ENCODE data around the gene FEN1. TPM values are rescaled to one million over a fixed set of nuclear protein-coding genes. Genes with fewer than 3 reads are reported as not detected.

Gene FEN1
- total and polyA plus RNA-seq, 2 of the 13 experiments (the other 11 are each of a cell fraction or from before 2014, with no cell fraction given), result 12.4 to 102 TPM

DNA sequence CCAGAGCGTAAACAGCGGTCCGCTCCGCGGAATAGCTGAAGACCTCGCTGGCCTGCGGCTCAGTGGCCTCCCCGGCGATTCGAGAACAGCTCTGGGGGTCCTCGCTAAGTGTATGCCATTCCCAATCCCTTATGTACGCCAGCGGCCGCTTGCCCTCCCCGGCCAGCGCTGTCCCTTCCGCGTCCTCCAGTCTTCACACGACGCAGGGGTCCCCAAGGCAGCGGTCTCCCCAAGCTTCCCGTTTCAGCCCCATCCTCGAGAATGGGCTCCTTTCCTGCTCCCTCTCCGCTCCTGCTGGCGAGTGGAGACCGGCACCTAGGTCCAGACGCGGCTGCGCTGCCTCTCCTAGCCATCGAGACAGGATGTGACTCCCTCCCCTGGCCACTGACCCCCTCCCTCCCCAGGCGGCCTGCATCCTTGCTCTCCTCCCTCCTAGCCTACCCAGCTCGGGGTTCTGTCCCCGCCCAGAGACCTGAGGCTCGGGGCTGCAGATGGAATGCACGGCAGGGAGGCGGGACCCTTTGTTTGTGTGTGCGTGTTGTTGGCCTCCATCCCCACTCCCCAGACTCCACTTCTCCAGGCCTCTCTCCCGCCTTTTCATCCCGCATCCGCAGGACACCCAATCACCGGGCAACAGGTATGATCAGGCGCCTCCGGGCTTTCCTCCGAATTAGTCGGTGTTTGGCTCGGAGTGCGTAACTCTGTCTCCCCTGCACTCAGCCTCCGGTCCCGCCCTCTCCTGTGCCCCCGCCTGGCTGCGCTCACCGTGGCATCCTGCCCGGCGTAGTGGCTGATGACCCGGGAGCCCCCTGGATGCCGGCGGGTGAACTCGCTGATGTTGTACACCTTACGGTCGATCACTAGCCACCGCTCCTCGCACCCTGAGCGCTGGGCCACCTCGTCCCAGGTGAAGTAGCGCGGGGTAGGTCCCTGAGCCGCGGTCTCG, 23.4 kb downstream of the FEN1 start (continued):
- TF ChIP-seq FOXK1 (CRISPR knock-in tag; IDR thresholded peaks at IDR 0.05; ENCODE audit: borderline replicate concordance, low read depth) (no peak), ZBTB42 (CRISPR knock-in tag; IDR thresholded peaks at IDR 0.05) (no peak), MIXL1 (CRISPR knock-in tag; IDR thresholded peaks at IDR 0.05) (no peak), ZNF83 (CRISPR knock-in tag; IDR thresholded peaks at IDR 0.05; ENCODE audit: borderline replicate concordance) (no peak), ARHGAP35 (CRISPR knock-in tag; IDR thresholded peaks at IDR 0.05; ENCODE audit: borderline replicate concordance) (no peak), ZNF792 (CRISPR knock-in tag; IDR thresholded peaks at IDR 0.05) (no peak), POLR2A (IDR thresholded peaks at IDR 0.05; ENCODE audit: insufficient read depth in 1 of 2, low read depth in 2 of 2, low read length in 2 of 2) (peak in 1 of 2 experiments; percentile 46; a peak in 2 of 4 replicates), ZNF101 (CRISPR knock-in tag; IDR thresholded peaks at IDR 0.05; ENCODE audit: borderline replicate concordance, low read depth) (no peak)
- TF ChIP-seq, protein P1, sequence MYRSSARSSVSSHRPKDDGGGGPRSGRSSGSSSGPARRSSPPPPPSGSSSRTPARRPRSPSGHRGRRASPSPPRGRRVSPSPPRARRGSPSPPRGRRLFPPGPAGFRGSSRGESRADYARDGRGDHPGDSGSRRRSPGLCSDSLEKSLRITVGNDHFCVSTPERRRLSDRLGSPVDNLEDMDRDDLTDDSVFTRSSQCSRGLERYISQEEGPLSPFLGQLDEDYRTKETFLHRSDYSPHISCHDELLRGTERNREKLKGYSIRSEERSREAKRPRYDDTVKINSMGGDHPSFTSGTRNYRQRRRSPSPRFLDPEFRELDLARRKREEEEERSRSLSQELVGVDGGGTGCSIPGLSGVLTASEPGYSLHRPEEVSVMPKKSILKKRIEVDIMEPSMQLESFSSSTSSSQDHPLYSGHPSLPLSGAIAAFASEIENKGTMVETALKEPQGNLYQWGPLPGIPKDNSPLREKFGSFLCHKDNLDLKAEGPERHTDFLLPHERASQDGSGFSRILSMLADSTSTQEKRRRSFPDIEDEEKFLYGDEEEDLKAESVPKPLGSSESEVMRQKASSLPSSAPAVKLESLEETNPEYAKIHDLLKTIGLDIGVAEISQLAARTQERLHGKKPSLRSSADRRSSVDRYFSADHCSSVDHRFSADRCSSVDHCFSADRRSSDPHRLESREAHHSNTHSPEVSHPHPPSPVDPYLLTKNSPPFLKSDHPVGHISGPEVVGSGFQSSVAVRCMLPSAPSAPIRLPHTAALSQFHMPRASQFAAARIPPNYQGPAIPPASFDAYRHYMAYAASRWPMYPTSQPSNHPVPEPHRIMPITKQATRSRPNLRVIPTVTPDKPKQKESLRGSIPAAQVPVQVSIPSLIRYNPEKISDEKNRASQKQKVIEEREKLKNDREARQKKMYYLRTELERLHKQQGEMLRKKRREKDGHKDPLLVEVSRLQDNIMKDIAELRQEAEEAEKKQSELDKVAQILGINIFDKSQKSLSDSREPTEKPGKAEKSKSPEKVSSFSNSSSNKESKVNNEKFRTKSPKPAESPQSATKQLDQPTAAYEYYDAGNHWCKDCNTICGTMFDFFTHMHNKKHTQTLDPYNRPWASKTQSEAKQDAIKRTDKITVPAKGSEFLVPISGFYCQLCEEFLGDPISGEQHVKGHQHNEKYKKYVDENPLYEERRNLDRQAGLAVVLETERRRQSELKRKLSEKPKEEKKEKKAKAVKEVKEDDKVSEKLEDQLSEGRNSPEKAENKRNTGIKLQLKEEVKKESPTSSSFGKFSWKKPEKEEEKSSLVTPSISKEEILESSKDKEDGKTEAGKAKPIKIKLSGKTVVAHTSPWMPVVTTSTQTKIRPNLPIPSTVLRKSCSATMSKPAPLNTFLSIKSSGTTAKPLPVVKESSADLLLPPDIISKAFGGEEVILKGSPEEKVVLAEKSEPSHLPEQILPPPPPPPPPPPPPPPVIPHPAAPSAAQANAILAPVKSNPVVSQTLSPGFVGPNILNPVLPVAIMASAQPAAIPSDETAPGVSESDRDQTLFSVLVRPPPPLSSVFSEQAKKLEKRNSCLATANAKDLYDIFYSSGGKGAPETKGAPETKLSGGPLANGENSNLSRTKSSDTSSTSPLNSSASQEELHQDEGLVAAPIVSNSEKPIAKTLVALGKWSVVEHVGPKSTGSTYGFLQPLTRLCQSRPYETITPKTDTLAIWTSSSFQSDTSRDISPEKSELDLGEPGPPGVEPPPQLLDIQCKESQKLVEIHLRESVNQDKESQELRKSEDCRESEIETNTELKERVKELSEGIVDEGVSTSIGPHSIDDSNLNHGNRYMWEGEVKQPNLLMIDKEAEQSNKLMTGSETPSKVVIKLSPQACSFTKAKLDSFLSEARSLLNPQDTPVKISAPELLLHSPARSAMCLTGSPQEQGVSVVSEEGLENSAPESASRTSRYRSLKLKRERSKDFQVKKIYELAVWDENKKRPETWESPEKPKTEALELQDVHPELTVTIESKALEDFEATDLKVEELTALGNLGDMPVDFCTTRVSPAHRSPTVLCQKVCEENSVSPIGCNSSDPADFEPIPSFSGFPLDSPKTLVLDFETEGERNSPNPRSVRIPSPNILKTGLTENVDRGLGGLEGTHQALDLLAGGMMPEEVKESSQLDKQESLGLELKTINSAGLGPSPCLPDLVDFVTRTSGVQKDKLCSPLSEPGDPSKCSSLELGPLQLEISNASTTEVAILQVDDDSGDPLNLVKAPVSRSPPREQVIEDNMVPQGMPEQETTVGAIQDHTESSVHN (CRISPR knock-in tag; IDR thresholded peaks at IDR 0.05), result no peak
- TF ChIP-seq, protein P2, sequence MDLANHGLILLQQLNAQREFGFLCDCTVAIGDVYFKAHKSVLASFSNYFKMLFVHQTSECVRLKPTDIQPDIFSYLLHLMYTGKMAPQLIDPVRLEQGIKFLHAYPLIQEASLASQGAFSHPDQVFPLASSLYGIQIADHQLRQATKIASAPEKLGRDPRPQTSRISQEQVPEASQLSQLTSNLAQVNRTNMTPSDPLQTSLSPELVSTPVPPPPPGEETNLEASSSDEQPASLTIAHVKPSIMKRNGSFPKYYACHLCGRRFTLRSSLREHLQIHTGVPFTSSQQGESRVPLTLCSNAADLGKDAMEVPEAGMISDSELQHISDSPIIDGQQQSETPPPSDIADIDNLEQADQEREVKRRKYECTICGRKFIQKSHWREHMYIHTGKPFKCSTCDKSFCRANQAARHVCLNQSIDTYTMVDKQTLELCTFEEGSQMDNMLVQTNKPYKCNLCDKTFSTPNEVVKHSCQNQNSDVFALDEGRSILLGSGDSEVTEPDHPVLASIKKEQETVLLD (CRISPR knock-in tag; IDR thresholded peaks at IDR 0.05; ENCODE audit: low read depth), result peak; percentile 70; the same call in 1 of the 2 replicates
- TF ChIP-seq, protein P3, sequence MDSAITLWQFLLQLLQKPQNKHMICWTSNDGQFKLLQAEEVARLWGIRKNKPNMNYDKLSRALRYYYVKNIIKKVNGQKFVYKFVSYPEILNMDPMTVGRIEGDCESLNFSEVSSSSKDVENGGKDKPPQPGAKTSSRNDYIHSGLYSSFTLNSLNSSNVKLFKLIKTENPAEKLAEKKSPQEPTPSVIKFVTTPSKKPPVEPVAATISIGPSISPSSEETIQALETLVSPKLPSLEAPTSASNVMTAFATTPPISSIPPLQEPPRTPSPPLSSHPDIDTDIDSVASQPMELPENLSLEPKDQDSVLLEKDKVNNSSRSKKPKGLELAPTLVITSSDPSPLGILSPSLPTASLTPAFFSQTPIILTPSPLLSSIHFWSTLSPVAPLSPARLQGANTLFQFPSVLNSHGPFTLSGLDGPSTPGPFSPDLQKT (CRISPR knock-in tag; IDR thresholded peaks at IDR 0.05; ENCODE audit: borderline replicate concordance), result no peak
- TF ChIP-seq, protein P4, sequence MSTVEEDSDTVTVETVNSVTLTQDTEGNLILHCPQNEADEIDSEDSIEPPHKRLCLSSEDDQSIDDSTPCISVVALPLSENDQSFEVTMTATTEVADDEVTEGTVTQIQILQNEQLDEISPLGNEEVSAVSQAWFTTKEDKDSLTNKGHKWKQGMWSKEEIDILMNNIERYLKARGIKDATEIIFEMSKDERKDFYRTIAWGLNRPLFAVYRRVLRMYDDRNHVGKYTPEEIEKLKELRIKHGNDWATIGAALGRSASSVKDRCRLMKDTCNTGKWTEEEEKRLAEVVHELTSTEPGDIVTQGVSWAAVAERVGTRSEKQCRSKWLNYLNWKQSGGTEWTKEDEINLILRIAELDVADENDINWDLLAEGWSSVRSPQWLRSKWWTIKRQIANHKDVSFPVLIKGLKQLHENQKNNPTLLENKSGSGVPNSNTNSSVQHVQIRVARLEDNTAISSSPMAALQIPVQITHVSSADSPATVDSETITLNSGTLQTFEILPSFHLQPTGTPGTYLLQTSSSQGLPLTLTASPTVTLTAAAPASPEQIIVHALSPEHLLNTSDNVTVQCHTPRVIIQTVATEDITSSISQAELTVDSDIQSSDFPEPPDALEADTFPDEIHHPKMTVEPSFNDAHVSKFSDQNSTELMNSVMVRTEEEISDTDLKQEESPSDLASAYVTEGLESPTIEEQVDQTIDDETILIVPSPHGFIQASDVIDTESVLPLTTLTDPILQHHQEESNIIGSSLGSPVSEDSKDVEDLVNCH (CRISPR knock-in tag; IDR thresholded peaks at IDR 0.05), result no peak
- TF ChIP-seq, protein P5, sequence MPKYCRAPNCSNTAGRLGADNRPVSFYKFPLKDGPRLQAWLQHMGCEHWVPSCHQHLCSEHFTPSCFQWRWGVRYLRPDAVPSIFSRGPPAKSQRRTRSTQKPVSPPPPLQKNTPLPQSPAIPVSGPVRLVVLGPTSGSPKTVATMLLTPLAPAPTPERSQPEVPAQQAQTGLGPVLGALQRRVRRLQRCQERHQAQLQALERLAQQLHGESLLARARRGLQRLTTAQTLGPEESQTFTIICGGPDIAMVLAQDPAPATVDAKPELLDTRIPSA (CRISPR knock-in tag; IDR thresholded peaks at IDR 0.05; ENCODE audit: borderline replicate concordance), result no peak
